ENCODE data around the gene FRMD7. TPM values are rescaled to one million over a fixed set of nuclear protein-coding genes. Genes with fewer than 3 reads are reported as not detected.

Gene FRMD7
- total RNA-seq, 1 experiment from 2014 or later, result not detected

DNA sequence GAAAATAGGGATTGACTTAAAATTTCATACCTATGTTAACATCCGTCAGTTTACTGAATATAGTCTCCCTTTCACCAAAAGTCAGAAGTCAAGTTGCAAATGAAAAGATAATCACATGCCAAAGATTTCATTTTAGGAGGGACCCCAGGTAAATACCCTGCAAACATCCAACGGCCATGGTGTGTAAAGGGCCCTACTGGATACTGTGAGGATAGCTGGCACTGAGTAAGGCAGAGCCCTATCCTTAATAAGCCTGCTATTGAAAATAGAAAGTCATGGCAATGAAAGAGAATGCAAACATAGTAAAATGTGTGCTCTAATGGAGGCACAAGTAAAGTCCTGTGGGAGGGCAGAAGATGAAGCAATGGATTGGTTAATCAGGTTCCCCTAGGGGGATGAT is 83.8 kb downstream of the FRMD7 start (continued):
- TF ChIP-seq, protein P1, sequence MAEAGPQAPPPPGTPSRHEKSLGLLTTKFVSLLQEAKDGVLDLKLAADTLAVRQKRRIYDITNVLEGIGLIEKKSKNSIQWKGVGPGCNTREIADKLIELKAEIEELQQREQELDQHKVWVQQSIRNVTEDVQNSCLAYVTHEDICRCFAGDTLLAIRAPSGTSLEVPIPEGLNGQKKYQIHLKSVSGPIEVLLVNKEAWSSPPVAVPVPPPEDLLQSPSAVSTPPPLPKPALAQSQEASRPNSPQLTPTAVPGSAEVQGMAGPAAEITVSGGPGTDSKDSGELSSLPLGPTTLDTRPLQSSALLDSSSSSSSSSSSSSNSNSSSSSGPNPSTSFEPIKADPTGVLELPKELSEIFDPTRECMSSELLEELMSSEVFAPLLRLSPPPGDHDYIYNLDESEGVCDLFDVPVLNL (CRISPR knock-in tag; IDR thresholded peaks at IDR 0.05; ENCODE audit: borderline replicate concordance, low read depth), result no peak
- TF ChIP-seq, protein P2, sequence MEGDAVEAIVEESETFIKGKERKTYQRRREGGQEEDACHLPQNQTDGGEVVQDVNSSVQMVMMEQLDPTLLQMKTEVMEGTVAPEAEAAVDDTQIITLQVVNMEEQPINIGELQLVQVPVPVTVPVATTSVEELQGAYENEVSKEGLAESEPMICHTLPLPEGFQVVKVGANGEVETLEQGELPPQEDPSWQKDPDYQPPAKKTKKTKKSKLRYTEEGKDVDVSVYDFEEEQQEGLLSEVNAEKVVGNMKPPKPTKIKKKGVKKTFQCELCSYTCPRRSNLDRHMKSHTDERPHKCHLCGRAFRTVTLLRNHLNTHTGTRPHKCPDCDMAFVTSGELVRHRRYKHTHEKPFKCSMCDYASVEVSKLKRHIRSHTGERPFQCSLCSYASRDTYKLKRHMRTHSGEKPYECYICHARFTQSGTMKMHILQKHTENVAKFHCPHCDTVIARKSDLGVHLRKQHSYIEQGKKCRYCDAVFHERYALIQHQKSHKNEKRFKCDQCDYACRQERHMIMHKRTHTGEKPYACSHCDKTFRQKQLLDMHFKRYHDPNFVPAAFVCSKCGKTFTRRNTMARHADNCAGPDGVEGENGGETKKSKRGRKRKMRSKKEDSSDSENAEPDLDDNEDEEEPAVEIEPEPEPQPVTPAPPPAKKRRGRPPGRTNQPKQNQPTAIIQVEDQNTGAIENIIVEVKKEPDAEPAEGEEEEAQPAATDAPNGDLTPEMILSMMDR (IDR thresholded peaks at IDR 0.05), result no peak
- TF ChIP-seq ELF4 (CRISPR knock-in tag; IDR thresholded peaks at IDR 0.05; ENCODE audit: low read depth), result no peak
- TF ChIP-seq, protein P3, sequence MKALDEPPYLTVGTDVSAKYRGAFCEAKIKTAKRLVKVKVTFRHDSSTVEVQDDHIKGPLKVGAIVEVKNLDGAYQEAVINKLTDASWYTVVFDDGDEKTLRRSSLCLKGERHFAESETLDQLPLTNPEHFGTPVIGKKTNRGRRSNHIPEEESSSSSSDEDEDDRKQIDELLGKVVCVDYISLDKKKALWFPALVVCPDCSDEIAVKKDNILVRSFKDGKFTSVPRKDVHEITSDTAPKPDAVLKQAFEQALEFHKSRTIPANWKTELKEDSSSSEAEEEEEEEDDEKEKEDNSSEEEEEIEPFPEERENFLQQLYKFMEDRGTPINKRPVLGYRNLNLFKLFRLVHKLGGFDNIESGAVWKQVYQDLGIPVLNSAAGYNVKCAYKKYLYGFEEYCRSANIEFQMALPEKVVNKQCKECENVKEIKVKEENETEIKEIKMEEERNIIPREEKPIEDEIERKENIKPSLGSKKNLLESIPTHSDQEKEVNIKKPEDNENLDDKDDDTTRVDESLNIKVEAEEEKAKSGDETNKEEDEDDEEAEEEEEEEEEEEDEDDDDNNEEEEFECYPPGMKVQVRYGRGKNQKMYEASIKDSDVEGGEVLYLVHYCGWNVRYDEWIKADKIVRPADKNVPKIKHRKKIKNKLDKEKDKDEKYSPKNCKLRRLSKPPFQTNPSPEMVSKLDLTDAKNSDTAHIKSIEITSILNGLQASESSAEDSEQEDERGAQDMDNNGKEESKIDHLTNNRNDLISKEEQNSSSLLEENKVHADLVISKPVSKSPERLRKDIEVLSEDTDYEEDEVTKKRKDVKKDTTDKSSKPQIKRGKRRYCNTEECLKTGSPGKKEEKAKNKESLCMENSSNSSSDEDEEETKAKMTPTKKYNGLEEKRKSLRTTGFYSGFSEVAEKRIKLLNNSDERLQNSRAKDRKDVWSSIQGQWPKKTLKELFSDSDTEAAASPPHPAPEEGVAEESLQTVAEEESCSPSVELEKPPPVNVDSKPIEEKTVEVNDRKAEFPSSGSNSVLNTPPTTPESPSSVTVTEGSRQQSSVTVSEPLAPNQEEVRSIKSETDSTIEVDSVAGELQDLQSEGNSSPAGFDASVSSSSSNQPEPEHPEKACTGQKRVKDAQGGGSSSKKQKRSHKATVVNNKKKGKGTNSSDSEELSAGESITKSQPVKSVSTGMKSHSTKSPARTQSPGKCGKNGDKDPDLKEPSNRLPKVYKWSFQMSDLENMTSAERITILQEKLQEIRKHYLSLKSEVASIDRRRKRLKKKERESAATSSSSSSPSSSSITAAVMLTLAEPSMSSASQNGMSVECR (CRISPR knock-in tag; IDR thresholded peaks at IDR 0.05; ENCODE audit: borderline replicate concordance), result no peak
- no peak for TF ChIP-seq FOXP1 (CRISPR knock-in tag; IDR thresholded peaks at IDR 0.05; ENCODE audit: borderline replicate concordance)
- no peak for TF ChIP-seq RELA (CRISPR knock-in tag; IDR thresholded peaks at IDR 0.05; ENCODE audit: borderline replicate concordance)

DNA sequence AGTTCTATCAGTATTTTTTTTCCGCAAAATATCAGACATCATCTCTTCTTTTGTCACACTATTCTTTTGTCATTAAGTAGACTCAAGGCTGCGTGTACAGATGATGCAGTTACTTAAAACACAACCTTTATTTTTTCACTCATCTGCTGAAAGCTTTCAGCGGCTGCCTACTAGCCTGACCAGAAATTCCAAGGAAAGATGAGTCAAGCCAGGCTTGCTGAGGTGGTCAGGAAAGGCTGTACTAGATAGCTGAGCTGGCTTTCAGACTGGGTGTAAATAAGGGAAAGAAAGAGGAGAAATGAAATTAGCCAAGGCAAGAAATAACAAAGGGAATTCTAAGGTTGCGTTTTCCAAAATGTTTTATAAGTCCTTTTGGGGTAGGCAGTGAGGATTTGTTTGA is 86.8 kb downstream of the FRMD7 start:
- ATAC-seq (peak; percentile 47; the same call in 1 of the 2 replicates), DNase-seq (ENCODE audit: low spot score) (no peak)
- Mint-ChIP-seq H3K4me3 (no peak overlapping the region), H3K27ac (no peak overlapping the region), H3K9me3 (no peaks in the 10 kb centered on the region), H3K4me1 (peaks cover 82% of the 10 kb centered on the region), H3K27me3 (ENCODE audit: low read depth) (no peaks in the 10 kb centered on the region), H3K36me3 (no peaks in the 10 kb centered on the region)
- TF ChIP-seq, protein P4, sequence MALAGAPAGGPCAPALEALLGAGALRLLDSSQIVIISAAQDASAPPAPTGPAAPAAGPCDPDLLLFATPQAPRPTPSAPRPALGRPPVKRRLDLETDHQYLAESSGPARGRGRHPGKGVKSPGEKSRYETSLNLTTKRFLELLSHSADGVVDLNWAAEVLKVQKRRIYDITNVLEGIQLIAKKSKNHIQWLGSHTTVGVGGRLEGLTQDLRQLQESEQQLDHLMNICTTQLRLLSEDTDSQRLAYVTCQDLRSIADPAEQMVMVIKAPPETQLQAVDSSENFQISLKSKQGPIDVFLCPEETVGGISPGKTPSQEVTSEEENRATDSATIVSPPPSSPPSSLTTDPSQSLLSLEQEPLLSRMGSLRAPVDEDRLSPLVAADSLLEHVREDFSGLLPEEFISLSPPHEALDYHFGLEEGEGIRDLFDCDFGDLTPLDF (CRISPR knock-in tag; IDR thresholded peaks at IDR 0.05), result no peak
- TF ChIP-seq SP1 (CRISPR knock-in tag; conservative IDR thresholded peaks at IDR 0.05) (no peak), KAT7 (CRISPR knock-in tag; IDR thresholded peaks at IDR 0.05; ENCODE audit: borderline replicate concordance) (no peak), NR2C2 (CRISPR knock-in tag; IDR thresholded peaks at IDR 0.05) (no peak), ZNF263 (CRISPR knock-in tag; IDR thresholded peaks at IDR 0.05; ENCODE audit: low read depth) (no peak), ATF1 (CRISPR knock-in tag; IDR thresholded peaks at IDR 0.05) (no peak), EMX1 (CRISPR knock-in tag; IDR thresholded peaks at IDR 0.05) (no peak), ZNF396 (CRISPR knock-in tag; IDR thresholded peaks at IDR 0.05; ENCODE audit: borderline replicate concordance) (no peak), CBFB (CRISPR knock-in tag; IDR thresholded peaks at IDR 0.05; ENCODE audit: low read depth) (no peak)
- TF ChIP-seq, protein P5, sequence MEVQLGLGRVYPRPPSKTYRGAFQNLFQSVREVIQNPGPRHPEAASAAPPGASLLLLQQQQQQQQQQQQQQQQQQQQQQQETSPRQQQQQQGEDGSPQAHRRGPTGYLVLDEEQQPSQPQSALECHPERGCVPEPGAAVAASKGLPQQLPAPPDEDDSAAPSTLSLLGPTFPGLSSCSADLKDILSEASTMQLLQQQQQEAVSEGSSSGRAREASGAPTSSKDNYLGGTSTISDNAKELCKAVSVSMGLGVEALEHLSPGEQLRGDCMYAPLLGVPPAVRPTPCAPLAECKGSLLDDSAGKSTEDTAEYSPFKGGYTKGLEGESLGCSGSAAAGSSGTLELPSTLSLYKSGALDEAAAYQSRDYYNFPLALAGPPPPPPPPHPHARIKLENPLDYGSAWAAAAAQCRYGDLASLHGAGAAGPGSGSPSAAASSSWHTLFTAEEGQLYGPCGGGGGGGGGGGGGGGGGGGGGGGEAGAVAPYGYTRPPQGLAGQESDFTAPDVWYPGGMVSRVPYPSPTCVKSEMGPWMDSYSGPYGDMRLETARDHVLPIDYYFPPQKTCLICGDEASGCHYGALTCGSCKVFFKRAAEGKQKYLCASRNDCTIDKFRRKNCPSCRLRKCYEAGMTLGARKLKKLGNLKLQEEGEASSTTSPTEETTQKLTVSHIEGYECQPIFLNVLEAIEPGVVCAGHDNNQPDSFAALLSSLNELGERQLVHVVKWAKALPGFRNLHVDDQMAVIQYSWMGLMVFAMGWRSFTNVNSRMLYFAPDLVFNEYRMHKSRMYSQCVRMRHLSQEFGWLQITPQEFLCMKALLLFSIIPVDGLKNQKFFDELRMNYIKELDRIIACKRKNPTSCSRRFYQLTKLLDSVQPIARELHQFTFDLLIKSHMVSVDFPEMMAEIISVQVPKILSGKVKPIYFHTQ (CRISPR knock-in tag; IDR thresholded peaks at IDR 0.05), result no peak
- TF ChIP-seq, protein P6, sequence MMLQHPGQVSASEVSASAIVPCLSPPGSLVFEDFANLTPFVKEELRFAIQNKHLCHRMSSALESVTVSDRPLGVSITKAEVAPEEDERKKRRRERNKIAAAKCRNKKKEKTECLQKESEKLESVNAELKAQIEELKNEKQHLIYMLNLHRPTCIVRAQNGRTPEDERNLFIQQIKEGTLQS (CRISPR knock-in tag; conservative IDR thresholded peaks at IDR 0.05), result no peak
- POLR2A ChIA-PET, result interaction anchor here (1.4 kb wide), 1 partner anchor 18 kb away, joined by 3 read pairs; no protein-coding TSS in a partner anchor
- CTCF ChIA-PET, result no interaction called here

All from WTC11 (cell line).